ENCODE data around the gene EXD3. TPM values are rescaled to one million over a fixed set of nuclear protein-coding genes. Genes with fewer than 3 reads are reported as not detected.
"Not testable (repeated sequence)": the region's sequence is repeated elsewhere in the genome, so short reads cannot be mapped to it uniquely, and the experiment has no call there.

The EXD3 gene
- total RNA-seq, 1 donor from 2014 or later, result 8.7 TPM

DNA sequence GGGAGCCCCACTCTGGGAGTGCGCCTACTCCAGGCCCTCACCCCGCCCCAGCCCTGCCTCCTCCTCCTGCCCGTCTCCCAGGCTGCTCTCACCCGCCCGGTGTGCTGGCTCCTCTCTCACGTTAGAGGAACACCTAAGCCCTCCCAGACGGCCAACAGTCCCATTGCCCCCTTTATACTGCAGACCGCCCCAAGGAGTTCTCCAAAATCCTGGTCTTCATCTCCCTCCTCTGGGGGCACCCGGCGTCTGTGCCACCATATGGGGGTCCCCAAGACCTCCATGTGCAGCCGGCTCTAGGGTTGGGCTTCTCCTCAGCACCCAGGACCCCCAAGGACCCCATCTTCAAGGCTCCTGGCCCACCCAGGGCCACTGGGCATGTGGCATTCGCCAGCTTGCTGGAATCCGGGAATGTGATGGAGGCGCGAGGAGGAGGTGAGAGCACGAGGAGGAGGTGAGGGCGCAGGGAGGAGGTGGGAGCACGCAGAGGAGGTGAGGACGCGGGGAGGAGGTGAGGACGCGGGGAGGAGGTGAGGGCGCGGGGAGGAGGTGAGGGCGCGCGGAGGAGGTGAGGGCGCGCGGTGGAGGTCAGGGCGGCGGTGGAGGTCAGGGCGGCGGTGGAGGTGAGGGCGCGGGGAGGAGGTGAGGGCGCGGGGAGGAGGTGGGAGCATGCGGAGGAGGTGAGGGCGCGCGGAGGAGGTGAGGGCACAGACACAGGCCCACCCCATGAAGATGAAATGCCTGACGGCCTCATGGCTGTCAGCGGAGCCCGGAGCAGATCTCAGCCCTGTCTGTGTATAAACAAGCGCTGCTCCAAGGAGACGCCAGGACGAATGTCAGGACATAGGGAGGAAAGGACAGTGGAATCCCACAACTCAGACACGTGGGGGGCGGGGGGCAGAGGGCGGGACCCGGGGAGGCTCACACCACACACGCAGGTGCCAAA, 41.2 kb downstream of the EXD3 start:
- intact Hi-C loops (cut with micrococcal nuclease), result no loop called here

DNA sequence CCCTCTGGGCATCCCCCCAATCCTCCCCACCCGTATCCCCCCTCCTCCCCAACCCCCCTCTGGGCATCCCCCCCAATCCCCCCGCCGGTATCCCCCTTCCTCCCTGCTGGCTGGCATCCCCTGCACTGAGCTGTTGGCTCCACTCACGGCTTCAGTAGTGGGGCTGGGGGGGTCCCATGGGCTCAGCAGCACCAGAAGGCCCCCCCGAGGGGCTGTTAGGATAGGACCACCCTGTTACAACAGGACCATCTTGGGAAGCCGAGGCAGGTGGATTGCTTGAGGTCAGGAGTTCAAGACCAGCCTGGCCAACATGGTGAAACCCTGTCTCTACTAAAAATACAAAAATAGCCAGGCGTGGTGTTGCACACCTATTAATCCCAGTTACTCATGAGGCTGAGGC, 42.4 kb downstream of the EXD3 start:
- intact Hi-C loops (cut with micrococcal nuclease), result no loop called here

DNA sequence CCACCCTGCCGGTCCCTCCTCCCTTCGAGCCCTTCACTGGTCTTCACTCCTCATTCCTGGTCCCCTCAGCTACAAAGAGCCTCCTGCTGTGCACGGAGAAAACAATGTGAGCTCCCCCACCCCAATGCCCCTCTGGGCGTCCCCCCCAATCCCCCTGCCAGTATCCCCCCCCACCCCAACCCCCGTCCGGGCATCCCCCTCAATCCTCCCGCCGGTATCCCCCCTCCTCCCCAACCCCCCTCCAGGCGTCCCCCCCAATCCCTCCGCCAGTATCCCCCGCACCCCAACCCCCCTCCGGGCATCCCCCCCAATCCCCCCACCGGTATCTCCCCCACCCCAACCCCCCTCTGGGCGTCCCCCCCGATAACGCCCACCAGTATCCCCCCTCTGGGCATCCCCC, 42.8 kb downstream of the EXD3 start:
- intact Hi-C loops (cut with micrococcal nuclease), result no loop called here

DNA sequence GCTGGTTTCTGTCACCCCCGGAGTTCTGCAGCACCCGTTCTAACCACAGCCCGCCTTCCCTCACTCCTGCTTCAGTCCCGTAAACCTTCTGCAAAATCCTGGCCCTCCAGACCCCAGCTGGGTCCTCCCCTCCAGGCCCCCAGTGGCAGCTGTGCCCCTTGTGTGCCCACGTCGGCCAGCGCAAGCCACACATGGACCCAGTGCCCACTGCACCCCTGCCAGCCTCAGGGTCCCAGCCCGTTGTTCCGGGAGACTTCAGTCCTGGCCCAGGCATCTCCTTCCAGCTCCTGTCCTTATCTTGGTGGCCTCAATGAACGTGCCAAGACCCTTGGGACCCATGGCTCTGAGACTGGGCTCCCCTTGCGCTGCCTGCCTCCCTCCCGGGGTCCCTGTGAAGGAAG, 43.2 kb downstream of the EXD3 start:
- intact Hi-C loops (cut with micrococcal nuclease), result no loop called here

DNA sequence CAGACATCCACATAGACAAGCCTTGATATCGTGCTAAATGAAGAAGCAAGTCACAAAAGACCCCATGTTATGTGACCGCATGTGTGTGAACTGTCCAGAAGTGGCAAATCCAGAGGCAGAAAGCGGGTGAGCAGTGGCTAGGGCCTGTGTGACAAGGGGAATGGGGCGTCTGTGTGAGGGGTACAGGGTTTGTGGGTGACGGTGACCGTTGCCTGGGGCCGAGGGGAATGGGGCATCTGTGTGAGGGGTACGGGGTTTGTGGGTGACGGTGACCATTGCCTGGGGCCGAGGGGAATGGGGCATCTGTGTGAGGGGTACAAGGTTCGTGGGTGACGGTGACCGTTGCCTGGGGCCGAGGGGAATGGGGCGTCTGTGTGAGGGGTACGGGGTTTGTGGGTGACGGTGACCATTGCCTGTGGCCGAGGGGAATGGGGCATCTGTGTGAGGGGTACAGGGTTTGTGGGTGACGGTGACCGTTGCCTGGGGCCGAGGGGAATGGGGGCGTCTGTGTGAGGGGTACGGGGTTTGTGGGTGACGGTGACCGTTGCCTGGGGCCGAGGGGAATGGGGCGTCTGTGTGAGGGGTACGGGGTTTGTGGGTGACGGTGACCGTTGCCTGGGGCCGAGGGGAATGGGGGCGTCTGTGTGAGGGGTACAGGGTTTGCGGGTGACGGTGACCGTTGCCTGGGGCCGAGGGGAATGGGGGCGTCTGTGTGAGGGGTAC, 44.1 kb downstream of the EXD3 start:
- intact Hi-C loops (cut with micrococcal nuclease), result not testable (repeated sequence)

DNA sequence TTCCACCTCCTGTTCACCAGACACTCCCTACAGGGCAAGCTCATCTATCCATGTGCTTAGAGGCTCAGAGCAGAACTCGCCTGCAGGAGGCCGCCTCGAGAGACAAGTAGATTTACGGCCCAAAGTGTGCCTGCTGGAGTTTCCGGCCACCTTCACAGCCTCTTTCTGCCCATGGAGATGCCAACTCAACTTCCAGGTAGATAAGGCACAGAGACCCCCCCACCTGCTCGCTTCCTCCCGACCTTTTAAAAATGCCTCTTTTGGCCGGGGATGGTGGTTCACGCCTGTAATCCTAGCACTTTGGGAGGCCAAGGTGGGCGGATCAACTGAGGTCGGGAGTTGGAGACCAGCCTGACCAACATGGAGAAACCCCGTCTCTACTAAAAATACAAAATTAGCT, 46.6 kb downstream of the EXD3 start:
- intact Hi-C loops (cut with micrococcal nuclease), result no loop called here

DNA sequence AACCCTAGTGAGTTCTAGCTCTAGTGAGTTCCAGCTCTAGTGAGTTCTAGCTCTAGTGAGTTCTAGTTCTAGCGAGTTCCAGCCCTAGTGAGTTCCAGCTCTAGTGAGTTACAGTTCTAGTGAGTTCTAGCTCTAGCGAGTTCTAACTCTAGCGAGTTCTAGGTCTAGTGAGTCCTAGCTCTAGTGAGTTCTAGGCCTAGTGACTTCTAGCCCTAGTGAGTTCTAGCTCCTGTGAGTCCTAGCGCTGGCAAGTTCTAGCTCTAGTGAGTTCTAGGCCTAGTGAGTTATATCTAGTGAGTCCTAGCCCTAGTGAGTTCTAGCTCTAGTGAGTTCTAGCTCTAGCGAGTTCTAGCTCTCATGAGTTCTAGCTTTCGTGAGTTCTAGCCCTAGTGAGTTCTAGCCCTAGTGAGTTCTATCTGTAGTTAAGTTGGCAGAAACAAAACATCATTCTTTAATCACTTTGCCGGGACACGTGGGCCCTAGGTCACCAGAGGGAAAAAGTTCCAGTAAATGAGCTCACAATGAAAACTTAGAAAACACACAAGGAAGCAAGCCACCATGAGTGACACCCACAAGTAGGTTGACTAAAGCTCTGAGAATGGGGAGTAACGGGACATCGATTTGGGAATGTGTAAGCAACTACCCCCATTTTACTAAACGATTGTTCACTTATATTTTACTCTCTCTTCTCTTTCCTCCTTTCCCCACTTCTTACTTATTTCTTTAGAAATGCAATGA, 47.5 kb downstream of the EXD3 start:
- intact Hi-C loops (cut with micrococcal nuclease), result no loop called here

DNA sequence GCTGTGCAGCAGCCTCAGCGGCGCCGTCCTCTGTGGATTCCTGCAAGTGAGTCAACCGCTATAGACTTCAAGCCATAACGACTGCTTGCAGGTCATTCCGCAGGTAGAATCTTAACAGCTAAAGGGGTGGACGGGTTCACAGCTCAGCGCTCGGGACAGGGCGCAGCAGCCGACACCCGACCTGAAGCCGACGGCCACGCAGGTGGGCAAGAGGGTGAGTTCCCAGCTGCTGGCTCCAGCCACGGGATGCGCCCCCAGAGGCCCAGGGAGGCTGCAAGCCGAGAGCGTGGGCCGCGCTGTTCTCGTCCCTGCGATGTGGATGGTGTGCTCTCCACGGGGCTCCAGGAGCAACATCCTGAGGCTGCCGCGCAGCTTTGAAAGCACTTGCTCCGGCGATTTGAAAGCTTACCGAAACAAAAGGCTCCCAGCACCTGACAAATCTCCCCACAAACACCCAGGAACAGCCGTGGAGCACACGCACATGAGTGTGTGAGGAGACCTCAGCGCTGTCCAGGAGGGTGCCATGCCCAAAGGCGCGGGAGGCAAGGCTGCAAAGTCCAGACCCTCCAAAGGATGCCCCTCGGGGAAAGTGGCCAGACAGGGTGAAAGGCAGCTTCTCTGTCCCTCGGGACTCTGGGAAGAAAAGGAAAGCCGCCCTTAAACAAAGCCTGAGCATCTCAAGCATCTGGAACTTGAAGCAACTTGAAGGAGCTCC, 48.7 kb downstream of the EXD3 start:
- intact Hi-C loops (cut with micrococcal nuclease), result no loop called here

DNA sequence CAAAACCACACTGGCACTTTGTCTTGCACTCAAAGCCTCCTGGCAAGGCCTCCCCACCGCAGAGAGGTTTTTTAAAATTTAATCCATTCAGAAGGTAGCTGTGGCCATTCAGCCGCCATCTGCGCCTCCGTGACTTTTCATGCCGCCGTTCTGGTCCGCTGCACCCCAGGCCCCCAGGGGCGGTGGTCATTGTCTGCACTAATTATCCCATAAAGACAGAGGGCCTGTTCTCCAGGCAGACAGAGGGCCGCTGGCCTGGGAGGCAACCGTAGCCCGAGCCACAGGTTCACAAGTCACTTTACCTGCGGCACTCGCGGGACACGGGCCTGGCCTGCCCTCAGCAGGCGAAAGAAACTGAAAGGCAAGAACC, 49.4 kb downstream of the EXD3 start:
- intact Hi-C loops (cut with micrococcal nuclease), result no loop called here

DNA sequence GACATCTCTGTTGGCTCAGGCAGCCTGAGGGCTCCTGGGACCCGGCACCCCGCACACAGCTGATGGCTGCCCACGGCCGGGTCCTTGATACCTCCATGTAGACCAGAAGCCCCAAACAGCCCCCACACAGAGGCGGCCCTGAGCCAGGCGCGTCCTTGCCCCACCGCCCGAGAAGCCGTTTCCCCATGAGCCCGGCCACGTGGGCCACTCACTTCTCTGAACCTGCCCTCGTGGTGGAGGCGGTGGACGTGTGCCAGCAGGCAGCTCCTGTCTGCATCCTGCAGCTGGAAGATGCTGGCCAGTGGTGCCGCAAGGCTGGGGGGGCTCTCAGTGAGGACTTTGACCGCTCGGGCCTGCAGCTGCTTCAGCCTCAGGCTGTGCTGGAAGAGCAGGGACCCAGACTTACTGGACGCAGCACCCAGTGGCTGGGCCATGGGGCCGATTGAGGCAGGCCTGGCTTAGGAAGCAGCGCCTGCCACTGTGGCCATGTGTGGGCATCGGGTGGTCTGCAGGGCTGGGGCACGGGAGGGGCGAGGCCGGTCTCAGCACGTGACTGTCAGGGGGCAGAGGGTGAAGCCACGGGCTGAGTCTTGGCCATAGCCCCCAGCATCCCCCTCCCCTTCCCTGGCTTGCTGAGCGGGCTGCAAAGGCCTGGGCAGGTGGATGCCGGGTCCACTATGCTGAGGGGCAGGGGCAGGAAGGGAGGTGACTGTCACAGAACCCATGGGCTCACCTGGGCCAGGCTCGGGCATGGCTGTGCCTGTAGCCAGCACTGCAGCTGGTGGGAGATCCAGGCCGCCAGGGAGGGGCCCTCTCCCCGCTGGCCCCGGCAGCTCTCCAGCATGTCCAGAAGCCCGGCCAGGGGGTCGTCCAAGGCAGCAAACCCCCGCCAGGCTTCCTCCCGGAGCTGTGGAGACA, 50.0 kb downstream of the EXD3 start:
- intact Hi-C loops (cut with micrococcal nuclease), result no loop called here

DNA sequence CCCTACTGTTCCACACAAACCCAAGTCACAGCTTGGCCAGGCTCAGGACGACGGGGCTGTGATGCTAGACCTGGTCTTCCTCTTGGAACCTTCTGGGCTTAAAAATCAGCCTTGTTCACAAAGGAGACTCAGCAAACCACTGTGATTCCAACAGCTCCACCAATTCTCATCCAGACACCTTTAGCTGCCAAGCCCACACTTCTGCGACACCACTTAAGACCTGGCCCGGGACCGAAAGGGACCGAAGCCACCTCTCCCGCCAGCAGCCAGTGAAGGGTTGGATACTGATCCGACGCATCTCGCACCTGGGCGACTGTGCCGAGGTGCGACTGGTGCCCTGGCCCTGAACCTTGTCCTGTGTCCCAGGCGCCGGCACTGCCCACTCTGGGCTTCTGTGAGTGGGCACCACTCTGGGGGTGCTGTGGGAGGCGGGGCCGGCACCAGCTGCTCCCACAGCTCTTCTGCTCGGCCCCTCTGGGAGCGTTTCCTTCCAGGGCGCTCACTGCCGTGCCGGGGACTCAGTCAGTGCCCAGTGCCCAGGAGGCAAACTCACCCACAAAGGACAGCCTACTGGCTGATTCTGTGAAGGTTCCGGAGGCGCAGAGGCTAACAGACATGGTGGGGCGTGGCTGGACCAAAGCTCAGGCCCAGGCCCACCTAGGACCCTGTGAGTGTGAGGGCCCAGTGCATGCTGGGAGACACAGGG, 50.9 kb downstream of the EXD3 start:
- intact Hi-C loops (cut with micrococcal nuclease), result no loop called here

DNA sequence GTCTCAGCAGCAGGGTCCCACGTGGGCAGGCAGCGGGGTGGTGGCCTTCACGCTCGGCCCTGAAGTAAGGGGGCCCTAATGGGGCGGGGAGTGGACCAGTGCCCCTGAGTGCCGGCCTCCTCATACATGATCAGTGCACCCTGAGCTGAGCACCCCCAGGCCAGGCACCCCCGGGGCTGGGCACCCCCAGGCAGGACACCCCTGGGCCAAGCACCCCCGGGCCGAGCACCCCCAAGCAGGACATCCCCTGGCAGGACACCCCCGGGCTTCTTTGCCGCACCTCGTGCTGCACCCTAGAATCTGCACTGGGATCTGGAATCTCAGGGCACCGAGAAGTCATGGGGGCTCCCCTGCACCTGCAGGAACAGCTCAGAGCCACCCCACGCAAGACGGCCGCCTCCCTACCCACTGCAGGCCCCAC, 51.4 kb downstream of the EXD3 start:
- intact Hi-C loops (cut with micrococcal nuclease), result no loop called here

DNA sequence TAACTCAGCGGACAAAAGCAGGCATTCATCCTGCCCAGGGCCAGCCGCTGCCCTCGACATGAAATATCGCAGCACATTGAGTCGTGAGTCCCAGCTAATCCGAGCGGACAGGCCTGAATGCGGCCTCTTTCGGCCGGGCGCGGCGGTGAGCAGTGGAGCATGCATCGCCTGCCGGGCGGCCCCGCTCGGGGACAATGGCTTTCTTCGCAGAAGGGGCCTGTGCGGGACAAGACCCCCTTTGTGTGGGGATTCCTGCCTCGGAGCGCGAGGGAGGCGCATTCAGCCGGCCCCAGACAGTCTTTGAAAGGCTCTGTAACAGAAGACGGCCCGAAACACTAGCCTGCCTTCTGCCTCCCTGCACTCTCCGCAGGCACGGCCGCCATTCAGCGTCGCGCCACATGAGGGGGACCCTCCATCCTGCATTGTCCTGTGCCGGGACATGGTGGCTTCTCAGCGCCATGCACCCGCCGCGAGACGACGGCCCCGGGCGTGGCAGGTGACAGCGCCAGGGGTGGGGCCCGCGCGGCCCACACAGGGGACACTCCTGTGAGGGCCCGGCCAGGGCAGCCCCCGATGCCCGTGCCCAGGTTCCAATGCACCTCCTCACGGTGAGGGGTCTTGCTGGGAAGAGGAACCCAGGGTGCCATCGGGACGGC, 52.0 kb downstream of the EXD3 start:
- intact Hi-C loops (cut with micrococcal nuclease), result no loop called here

DNA sequence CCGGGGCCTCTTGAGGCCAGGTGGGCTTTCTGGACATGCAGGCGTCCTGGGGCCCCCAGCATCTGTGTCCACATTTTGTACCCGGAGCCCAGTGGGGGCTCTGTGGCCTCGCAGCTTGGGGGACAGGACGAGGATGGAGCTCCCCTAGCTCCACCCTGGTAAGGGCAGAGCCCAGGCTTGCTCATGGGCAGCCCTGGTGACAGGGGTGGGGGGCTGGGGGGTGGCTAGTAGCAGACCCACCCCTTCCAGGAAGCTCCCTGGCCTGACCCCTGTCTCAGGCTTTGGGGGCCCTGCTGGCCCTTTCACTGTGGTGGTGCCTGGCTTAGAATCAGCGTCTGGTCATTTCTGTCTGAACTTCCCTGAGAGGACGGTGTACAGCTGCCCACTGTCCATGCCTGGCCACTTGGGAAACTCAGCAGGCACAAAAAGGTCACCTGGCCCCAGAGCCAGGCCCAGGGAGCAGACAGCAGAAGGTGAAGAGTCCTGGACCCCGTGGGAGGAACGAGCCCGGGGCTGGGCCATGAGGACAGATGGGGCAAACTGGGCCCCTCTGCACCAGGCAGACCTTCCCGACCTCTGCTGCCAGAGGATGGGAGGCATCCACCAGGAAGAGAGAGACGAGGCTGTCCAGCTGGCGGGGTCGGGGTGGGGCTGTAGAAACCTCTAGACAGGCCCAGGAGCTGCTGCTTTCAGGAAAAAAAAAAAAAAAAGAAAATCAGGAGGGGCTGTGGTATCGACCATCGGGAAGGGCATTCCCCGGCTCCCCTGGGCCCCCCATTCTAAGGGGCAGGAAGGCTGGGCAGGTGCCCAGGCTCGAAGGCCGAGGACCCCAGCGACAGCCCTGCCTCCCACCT, 52.8 kb downstream of the EXD3 start:
- intact Hi-C loops (cut with micrococcal nuclease), result no loop called here

DNA sequence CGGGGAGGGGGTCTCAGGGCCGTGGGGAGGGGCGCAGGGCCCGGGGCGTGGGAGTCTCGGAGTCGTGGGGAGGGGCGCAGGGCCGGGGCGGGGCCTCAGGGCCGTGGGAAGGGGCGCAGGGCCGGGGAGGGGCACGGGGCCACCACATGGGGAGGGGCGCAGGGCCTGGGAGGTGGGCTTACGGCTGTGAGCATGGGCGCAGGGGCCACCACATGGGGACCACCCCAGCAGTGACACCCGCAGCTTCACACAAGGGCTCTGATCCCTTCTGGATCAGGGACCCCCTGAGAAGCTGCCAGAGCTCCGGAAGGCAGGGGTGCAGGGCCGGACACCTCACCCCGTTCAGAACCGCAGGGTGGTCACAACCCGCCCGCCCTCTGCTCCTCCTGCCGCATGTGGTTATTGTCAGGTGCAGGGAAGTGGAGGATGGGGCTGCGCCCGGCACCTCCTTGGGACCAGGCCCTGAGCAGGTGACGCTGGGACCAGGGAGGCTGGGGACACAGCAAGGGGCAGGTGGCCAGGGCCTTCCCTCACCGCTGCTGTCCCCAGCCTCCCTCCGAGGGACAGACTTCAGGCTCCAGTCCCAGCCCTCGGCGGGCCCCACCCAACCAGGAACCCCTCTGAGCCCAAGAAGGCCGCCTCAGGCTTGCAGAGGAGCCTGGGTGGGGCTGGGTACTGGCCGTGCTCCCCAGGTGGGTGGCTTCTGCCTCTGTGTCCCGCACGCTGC, 53.7 kb downstream of the EXD3 start:
- intact Hi-C loops (cut with micrococcal nuclease), result no loop called here

DNA sequence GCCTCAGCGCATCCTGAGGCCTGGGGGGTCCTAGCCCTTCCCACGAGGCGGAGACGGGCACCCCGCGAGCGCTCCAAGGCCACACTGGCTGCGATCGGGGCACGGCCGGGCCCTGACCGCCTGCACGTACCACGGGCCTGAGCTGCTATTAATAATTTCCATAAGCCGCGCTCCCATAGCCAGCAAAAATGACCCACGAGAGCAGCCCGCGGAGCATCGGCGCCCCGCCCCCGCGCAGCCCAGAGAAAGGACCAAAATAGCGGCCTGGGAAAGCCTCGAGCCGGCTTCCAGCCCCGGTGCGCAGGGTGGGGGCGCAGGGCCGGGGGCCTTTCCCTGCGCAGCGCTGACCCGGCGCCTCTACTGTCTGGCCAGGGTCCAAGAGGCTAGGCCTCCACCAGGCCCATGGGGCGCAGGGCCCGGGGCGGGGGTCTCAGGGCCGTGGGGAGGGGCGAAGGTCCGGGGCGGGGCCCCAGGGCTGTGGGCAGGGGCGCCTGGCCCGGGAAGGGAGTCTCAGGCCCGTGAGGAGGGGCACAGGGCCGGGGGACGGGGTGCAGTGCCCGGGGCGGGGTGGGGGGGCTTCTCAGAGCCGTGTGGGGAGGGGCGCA, 54.4 kb downstream of the EXD3 start:
- intact Hi-C loops (cut with micrococcal nuclease), result no loop called here

All from T-helper 1 cell treated with Interleukin-12 subunit alpha and Interleukin-12 subunit beta and Interleukin-4 antibody, amounts not matched to agents 30 ng/mL and 1 ng/mL, for 36 hours (primary cell).